EH (cell line): ENCODE data around the gene MACROH2A1.

Source experiments
- DNase-seq: peaks from one replicate; pipeline ENCODE4 v3.0.0-alpha.2; 2015; ENCODE audit warnings: low read depth

The MACROH2A1 gene

GRCh38 chr5:135435467-135436330, 36.7 kb upstream of the MACROH2A1 start:
- DNase-seq, result no peak

GRCh38 chr5:135434591-135435466, 35.8 kb upstream of the MACROH2A1 start:
- peak; percentile 87 for DNase-seq

GRCh38 chr5:135433681-135434426, 34.8 kb upstream of the MACROH2A1 start:
- DNase-seq, result peak; percentile 67

GRCh38 chr5:135432113-135432512, 33.1 kb upstream of the MACROH2A1 start:
- no peak for DNase-seq

GRCh38 chr5:135430135-135430437, 31.1 kb upstream of the MACROH2A1 start:
- DNase-seq, result no peak

- no peak for DNase-seq
Measured at GRCh38 chr5:135429301-135430134, 30.5 kb upstream of the MACROH2A1 start.

- no peak for DNase-seq
Measured at GRCh38 chr5:135428586-135428985, 29.6 kb upstream of the MACROH2A1 start.

- peak; percentile 63 for DNase-seq
Measured at GRCh38 chr5:135426102-135427082, 27.4 kb upstream of the MACROH2A1 start.

GRCh38 chr5:135425641-135426040, 26.6 kb upstream of the MACROH2A1 start:
- DNase-seq, result no peak

- DNase-seq, result no peak
Measured at GRCh38 chr5:135423846-135424168, 24.8 kb upstream of the MACROH2A1 start.

GRCh38 chr5:135423146-135423845, 24.3 kb upstream of the MACROH2A1 start:
- DNase-seq, result no peak

- DNase-seq, result no peak
Measured at GRCh38 chr5:135422419-135422818, 23.4 kb upstream of the MACROH2A1 start.

- no peak for DNase-seq
Measured at GRCh38 chr5:135417083-135417482, 18.1 kb upstream of the MACROH2A1 start.

GRCh38 chr5:135405082-135405481, 6.1 kb upstream of the MACROH2A1 start:
- no peak for DNase-seq

- no peak for DNase-seq
Measured at GRCh38 chr5:135402031-135402430, 3.0 kb upstream of the MACROH2A1 start.

- no peak for DNase-seq
Measured at GRCh38 chr5:135400866-135401265, 1.8 kb upstream of the MACROH2A1 start.

- DNase-seq, result no peak
Measured at GRCh38 chr5:135399794-135400542, 937 bp upstream of the MACROH2A1 start.

GRCh38 chr5:135398160-135398854, 724 bp downstream of the MACROH2A1 start:
- DNase-seq, result peak; percentile 47
